HL-60/S4 (cell line): ENCODE results near the gene TM4SF18.

ENCODE experiments used
- in situ Hi-C: fragments of 300-500 bp; cut with MboI; formaldehyde crosslinking; loops from 2 replicates; pipeline ENCODE4 v1.14.3; 2022; ENCODE audit warnings: low sequenced_read_pairs

Gene TM4SF18

DNA sequence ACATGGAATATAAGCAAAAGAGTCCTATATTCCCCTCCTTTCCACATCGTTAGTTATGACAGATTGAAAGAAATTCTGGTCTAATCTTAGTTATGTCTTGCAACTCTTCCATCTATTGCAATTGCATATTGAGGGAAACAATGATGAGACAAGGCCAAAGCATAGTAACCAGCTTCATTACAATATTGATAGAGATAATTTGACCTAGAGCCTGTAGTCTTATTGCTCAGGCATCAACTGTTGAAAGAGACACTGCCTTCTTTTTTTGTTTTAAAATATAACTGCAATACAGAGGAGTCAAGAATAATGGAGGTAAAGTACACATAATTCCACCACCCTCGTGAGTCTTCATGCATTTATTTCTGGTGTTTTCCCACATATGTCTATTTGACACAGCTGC is 2.0 kb downstream of the TM4SF18 start:
- in situ Hi-C loops = no loop called here

GRCh38 chr3:149330609-149331331 is 2.7 kb downstream of the TM4SF18 start:
- in situ Hi-C loops = no loop called here

GRCh38 chr3:149327156-149327555 is 6.3 kb downstream of the TM4SF18 start:
- in situ Hi-C loops = no loop called here

DNA sequence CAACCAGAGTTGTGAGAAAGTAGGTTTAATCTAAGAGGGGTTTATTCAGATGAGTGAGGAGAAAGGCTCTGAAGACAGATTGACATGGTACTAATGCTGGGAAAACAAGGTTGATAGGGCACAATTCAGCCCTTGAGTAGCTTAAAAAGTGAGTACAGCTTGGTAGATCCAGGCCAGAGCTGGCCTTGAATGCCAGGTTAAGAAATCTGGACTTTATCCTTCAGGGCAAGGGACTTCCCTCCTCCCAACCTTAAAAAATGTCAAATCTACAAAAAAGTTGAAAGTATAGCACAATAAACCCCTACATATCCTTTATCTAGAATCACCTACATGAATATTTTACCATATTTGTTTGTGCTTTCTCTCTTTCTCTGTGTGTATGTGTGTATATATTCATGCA is 7.9 kb downstream of the TM4SF18 start:
- in situ Hi-C loops = no loop called here

DNA sequence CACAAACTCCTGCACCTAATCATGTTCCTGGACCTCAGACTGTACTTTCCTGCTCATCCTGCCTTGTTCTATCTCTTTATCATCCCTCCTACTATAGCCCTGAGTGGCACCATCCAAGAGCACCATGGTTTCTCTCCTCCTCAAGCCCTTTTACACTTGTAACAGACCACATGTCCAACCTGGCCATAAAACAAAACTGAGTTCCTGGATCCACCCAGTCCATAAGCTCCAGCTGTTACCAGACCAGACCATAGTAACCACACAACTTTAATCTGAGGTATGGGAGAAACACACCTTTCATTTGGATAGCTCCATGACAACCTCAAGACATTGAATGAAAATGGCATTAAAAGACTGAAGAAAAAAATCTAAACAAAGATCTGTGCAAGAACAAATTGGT is 9.1 kb downstream of the TM4SF18 start:
- in situ Hi-C loops = no loop called here

DNA sequence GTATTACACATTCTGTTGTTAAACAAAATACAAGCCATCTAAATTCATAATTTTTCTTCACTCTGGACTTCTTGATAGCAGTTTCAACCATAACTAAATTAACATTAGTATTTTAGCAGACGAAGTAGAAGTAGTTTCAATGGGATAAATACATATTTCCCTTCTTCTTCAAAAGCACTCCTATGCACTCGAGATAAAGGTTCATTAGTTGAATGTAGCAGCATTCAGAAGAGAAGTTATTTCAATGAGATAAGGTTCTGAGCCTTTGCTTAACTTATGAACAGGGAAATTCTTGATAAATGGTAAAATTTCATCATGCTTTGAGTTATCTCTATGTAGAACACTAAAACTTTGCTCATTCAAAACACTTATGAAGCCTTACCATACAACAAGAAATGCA is 11.8 kb downstream of the TM4SF18 start:
- in situ Hi-C loops = no loop called here

DNA sequence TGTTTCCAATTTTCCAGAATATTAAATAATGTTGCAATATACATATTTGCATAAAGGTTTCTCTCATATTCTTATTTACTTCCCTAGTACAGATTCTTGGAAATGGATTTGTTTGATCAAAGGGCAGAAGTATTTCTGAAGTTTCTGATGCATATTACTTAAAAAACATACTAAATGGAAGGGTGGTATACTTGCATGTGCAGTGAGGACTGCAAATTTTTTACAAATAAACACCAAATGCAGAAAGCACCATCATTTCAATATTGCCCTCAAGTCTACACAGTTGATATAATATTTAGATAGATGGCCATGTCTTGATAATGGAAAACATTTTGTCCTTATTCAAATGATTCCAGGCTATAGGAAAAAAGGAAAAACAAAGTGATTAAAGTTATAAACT is 12.3 kb downstream of the TM4SF18 start:
- in situ Hi-C loops = no loop called here

GRCh38 chr3:149319750-149320149 is 13.7 kb downstream of the TM4SF18 start:
- in situ Hi-C loops = no loop called here

DNA sequence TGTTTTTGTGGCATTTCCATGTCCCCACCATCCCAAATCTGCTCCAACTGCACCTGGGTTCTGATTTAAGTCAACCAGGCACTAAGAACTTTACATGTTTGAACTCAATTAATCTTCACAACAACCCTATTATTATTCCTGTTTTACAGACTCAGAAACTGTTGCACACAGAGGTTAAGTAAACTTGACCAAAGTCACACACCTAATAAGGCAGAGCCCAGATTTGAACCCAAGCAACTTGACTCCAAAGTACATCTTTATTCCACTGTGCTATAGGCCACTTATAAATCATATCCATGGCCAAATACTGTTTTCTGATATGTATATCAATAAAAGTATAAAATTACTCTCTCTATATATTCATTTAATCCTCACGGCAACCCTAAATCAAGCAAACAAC is 16.4 kb downstream of the TM4SF18 start:
- in situ Hi-C loops = no loop called here

- in situ Hi-C loops = no loop called here
Measured at GRCh38 chr3:149316437-149316836, 17.0 kb downstream of the TM4SF18 start.

- in situ Hi-C loops = no loop called here
Measured at GRCh38 chr3:149315694-149316093, 17.7 kb downstream of the TM4SF18 start.

DNA sequence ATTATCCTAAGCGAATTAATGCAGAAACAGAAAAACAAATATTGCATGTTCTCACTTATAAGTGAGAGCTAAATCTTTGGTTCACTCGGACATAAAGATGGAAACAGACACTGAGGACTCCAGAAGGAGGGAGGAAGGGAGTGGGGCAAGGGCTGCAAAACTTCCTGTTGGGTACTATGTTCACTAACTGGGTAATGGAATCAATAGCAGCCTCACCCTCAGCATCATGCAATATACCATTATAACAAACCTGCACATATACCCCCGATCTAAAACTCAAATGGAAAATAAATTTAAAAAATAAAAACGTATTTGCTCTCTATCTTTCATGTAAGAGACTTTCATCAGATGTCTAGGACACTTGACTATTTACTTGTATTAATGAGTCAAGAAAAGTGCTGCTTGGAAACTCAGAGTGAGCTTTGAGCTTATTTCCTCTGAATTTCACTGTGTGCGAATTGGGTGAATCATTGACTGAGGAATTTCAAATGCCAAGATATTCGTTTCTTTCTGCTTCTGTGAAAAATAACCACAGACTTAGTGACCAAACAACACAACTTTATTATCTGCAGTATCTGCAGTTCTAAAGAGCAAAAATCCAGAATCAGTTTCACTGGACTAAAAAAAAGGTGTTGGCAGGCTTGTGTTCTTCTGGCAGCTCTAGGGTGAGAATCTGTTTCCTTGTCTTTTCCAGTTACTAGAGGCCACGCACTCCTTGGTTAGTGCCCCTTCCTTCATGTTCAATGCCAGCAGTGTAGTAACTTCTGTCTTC is 18.4 kb downstream of the TM4SF18 start:
- in situ Hi-C loops = no loop called here

- in situ Hi-C loops = no loop called here
Measured at GRCh38 chr3:149313542-149313941, 19.9 kb downstream of the TM4SF18 start.

DNA sequence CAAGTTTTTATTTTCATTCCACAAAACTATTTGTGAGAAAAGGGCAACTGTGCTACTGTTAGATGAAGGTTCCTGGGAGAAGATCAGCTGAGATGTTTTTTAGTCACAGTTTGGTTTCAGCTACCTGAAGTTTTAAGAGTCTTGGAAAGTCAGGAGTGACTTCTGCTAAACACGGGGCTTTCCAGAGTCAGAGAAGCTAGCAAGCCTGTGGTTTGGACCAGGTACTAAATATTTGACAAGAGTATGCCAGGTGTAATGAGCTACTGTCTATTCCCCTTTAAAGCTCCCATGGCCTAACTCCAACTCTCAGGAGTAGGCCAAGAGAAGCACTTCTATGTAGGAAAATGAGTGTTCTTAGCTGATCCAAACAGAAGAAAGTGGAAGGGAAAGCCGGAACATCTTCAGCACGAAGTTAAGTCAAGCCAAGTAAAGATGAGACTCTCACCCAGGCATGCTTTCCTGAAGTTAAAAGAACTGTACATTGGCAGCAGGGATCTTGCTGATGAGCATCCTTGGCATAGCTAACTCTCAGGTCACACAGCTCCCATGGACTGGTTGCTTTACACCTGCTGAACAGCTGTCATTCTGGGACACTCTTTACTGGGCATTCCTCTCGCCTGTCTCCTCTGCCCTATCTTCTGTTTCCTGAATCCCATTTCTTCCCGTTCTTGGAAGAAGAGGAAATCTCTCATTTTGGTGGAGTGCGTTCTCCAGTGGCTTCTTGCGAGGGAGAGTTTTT is 22.5 kb downstream of the TM4SF18 start:
- in situ Hi-C loops = no loop called here

DNA sequence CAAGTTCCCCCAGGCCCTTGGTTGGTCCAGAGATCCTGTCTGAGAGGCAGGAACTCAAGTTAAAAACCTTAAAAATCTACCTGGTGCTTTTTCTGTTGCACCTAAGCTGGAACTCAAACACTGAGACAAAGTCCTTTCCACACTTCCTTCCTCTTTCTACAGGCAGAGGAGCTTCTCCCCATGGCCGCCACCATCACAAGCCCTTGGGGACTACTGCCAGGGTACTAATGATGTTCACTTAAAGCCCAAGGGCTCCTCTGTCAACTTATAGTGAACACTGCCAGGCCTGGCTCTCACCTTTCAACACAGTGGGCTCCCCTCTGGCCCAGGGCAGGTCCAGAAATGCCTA is 26.0 kb downstream of the TM4SF18 start:
- in situ Hi-C loops = no loop called here

DNA sequence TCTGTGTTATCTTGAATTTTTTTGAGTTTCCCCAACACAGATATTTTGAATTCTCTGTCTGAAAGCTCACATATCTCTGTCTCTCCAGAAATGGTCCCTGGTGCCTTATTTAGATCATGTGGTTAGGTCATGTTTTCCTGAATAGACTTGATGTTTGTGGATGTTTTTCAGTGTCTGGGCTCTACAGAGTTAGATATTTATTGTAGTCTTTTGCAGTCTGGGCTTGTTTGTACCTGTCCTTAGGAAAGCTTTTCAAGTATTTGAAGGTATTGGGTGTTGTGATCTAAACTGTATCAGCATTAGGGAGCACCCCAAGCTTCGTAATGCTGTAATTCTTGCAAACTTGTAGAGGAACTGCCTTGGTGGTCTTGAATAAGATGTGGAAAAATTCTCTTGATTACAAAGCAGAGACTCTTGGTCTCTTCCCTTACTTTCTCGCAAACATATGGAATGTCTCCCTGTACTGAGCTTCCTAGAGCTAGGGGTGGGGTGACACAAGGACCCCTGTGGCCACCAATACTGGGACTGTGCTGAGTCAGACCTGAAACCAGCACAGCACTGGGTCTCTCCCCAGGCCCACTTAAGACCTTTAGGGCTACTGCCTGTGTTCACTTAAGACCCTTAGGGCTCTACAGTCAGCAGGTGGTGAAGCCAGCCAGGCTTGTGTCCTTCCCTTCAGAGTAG is 26.5 kb downstream of the TM4SF18 start:
- in situ Hi-C loops = no loop called here

GRCh38 chr3:149305376-149305775 is 28.1 kb downstream of the TM4SF18 start:
- in situ Hi-C loops = no loop called here

- in situ Hi-C loops = no loop called here
Measured at GRCh38 chr3:149299938-149300801, 33.3 kb downstream of the TM4SF18 start.

- in situ Hi-C loops = no loop called here
Measured at GRCh38 chr3:149296972-149297371, 36.5 kb downstream of the TM4SF18 start.

DNA sequence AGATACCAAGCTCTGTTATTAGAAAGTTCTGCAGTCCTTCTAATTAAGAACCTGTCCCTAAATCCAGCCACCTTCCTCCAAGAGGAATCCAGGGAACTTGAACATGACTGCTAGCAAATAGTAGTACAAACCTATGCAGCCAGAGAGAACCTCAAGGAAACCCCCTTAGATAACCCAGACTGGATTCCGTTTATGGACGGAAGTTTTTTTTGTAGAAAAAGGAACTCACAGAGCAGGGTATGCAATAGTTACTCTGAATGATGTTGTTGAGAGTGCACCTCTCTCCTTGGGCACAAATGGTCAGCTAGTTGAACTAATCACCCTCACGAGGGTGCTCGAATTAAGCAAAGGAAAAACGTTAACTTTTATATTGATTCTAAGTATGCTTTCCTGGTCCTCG is 40.8 kb downstream of the TM4SF18 start:
- in situ Hi-C loops = no loop called here
